Lower leg skin (tissue), 4 donors: ENCODE measurements around the gene PTPN18. TPM values are rescaled to one million over a fixed set of nuclear protein-coding genes. Genes with fewer than 3 reads are reported as not detected.
A peak's percentile ranks its signal among the peaks of the same experiment; 100 is the strongest.
"Not testable (repeated sequence)": the region's sequence is repeated elsewhere in the genome, so short reads cannot be mapped to it uniquely, and the experiment has no call there.

Experiments
- DNase-seq, 2 donors: peaks; one replicate each; pipeline ENCODE4 v3.0.0-alpha.2; 2019; ENCODE audit warnings: low spot score in 2 of 2
- H3K4me3 ChIP-seq: fragments of 200-600 bp; sonication (generic); 2 replicates; pipeline ENCODE4 v1.5.1; 2017; ENCODE audit warnings: mild to moderate bottlenecking, low read depth; ENCODE audit not compliant: poor library complexity, severe bottlenecking
- POLR2A ChIP-seq, 2 donors: fragments of 450-650 bp; IDR thresholded peaks; one replicate each; pipeline ENCODE4 v1.6.1; 2016 to 2017; ENCODE audit warnings: antibody characterized with exemption in 2 of 2, mild to moderate bottlenecking in 1 of 2, moderate library complexity in 1 of 2
- WGBS, 2 donors: methylation state at CpG; one replicate each; pipeline ENCODE4 v1.1.5; 2018; 5-methylcytosine and 5-hydroxymethylcytosine counted together
- intact Hi-C: fragments of 100-400 bp; cut with DNase I; formaldehyde crosslinking; loops from one replicate; pipeline ENCODE4 v1.15.0; 2023; ENCODE audit warnings: low total_unique reads
- total RNA-seq, 4 donors: library from RNA; depleted of rRNA; stranded (reverse); fragments of >200 nt; gene quantifications; one replicate each; pipeline ENCODE4 v1.1.0, GENCODE V29; 2016
- TF ChIP-seq, protein P1 (sequence below), 3 donors: fragments of 450-650 bp; IDR thresholded peaks; one replicate each; pipeline ENCODE4 v1.5.1; 2016; ENCODE audit warnings: antibody characterized with exemption in 3 of 3, mild to moderate bottlenecking in 3 of 3, moderate library complexity in 2 of 3

Gene PTPN18
- total RNA-seq, 4 donors from 2014 or later = 18.7 to 31.1 (median 25.4) TPM

- TF ChIP-seq POLR2A (IDR thresholded peaks at IDR 0.05) = no peak
- TF ChIP-seq, protein P1, sequence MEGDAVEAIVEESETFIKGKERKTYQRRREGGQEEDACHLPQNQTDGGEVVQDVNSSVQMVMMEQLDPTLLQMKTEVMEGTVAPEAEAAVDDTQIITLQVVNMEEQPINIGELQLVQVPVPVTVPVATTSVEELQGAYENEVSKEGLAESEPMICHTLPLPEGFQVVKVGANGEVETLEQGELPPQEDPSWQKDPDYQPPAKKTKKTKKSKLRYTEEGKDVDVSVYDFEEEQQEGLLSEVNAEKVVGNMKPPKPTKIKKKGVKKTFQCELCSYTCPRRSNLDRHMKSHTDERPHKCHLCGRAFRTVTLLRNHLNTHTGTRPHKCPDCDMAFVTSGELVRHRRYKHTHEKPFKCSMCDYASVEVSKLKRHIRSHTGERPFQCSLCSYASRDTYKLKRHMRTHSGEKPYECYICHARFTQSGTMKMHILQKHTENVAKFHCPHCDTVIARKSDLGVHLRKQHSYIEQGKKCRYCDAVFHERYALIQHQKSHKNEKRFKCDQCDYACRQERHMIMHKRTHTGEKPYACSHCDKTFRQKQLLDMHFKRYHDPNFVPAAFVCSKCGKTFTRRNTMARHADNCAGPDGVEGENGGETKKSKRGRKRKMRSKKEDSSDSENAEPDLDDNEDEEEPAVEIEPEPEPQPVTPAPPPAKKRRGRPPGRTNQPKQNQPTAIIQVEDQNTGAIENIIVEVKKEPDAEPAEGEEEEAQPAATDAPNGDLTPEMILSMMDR (IDR thresholded peaks at IDR 0.05) = no peak
- intact Hi-C loops = no loop called here
- DNase-seq = peak in 1 of 2 donors; percentile 86
These were observed 34.7 kb downstream of the PTPN18 start for GRCh38 chr2:130390460-130391057.

GRCh38 chr2:130391058-130391871 lies 35.4 kb downstream of the PTPN18 start:
- TF ChIP-seq, protein P1 (IDR thresholded peaks at IDR 0.05) = no peak
- no peak for TF ChIP-seq POLR2A (IDR thresholded peaks at IDR 0.05)
- H3K4me3 ChIP-seq = peak overlapping the region; percentile 56
- intact Hi-C loops = no loop called here
- WGBS, 2 donors = 1 to 3% methylated on average over 47 to 54 of the region's 59 CpGs
- peak in 1 of 2 donors; percentile 95 for DNase-seq

More at GRCh38 chr2:130390460-130391057, 34.7 kb downstream of the PTPN18 start:
- WGBS, 2 donors = 36 to 52% methylated on average over 7 to 13 of the region's 16 CpGs
- H3K4me3 ChIP-seq = peak overlapping the region; percentile 56

- TF ChIP-seq POLR2A (IDR thresholded peaks at IDR 0.05) = no peak
- TF ChIP-seq, protein P1 (IDR thresholded peaks at IDR 0.05) = no peak
- H3K4me3 ChIP-seq = no peak overlapping the region
- intact Hi-C loops = no loop called here
- 23 to 24% methylated on average over 17 of the region's 17 CpGs for WGBS, 2 donors
- peak in 1 of 2 donors; percentile 77 for DNase-seq
These were observed 36.2 kb downstream of the PTPN18 start for GRCh38 chr2:130391872-130392670.

- peak in 1 of 2 donors; percentile 75 for DNase-seq
- intact Hi-C loops = no loop called here
- 94 to 96% methylated on average over 7 of the region's 7 CpGs for WGBS, 2 donors
- no peak overlapping the region for H3K4me3 ChIP-seq
- TF ChIP-seq, protein P1 (IDR thresholded peaks at IDR 0.05) = no peak
- no peak for TF ChIP-seq POLR2A (IDR thresholded peaks at IDR 0.05)
These were observed 37.6 kb downstream of the PTPN18 start for GRCh38 chr2:130393318-130393910.

GRCh38 chr2:130406280-130406679 lies 50.4 kb downstream of the PTPN18 start:
- H3K4me3 ChIP-seq, intact Hi-C loops, DNase-seq: not testable (repeated sequence)
- WGBS, 2 donors = no CpG with 5 or more reads among the region's 2 CpGs

DNA sequence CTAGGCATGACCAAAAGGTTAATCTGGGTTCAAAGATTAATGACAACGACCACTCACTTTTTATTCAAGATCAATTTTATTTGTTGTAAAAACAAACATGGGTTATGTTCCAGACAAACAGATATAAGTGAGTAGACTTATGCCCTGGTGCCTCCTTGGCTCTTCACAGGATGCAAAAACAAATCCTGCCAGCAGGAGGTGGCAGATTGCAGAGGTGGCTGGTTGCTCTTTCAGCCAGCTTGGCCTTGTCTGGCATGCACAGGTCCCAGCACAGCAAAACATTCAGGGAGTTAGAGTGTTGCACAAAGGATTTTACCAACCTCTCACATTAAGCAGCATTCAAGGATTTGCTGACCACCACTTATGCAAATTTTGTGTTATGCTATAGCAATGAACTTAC lies 60.8 kb downstream of the PTPN18 start:
- DNase-seq, intact Hi-C loops, H3K4me3 ChIP-seq: not testable (repeated sequence)
- WGBS, 2 donors = 100% methylated on average over 1 of the region's 1 CpG

GRCh38 chr2:130418845-130419244 lies 63.0 kb downstream of the PTPN18 start:
- H3K4me3 ChIP-seq, intact Hi-C loops, DNase-seq: not testable (repeated sequence)
- WGBS, 2 donors = 92% methylated on average over 1 of the region's 1 CpG
